ENCODE results near the gene LRP2BP.
"Not testable (repeated sequence)": the region's sequence is repeated elsewhere in the genome, so short reads cannot be mapped to it uniquely, and the experiment has no call there.

The LRP2BP gene

DNA sequence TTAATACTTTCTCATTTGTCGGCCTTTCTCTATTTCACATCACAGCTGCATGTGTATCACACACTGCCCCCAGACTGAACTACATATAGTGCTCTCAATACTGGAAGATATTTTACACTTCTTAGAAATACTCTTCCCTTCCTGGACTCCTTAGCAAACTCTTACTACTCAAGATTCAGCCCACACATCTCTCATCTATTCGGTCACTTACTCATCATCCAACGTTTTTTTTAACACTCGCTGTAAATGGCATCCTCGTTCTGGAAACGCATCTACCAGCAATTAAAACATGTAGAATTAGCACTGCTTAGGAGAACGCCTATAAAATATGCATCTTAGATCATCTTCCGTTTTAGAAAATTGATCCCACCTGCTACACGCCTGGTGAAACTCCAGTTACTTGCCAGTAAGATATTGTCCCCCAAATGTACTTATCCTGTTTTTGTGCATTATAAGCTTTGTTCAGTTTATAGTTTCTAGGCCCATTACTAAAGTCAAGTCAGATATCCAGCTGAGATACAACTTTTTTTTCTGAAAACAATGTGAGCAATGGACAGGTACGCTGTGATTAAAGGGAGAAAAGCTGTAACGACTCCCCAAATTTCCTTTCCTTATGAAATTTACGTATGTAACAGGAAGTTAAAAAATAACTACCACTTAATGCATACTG lies 1.0 kb downstream of the LRP2BP start:
- no peak for DNase-seq

DNA sequence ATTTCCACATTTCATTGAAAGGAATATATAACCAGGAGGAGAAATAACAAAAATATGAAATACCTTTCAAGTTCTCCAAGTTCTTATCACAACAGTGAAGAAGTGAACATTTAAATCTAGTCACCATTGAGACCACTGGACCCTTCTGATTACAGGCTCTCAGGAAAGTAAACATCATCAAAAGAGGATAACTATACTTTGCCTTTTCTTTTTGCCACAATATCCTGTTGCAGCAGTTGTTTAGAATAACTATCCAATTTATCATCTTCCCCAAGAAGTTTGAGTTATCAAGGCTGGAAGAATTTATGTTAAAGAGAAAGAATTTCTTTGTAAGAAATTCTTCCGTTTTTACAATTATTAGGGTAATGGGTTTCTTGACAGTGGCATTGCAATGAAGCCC lies 3.6 kb downstream of the LRP2BP start:
- DNase-seq = no peak

DNA sequence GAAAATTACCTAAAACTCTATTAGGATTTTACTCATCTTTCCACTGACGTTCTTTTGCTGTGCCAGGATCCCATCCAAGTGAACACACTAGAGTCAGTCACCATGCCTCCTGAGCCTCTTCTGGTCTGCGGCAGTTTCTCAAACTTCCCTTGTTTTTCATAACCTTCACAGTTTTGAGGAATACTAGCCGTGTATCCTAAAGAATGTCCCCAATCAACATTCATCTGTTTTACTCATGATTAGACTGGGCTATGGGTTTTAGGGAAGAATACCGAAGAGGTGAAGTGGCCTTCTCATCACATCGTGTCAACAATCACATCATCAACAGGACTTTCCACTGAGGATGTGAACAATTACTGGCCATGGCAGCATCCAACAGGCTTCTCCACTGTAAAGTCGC lies 4.8 kb downstream of the LRP2BP start:
- DNase-seq = no peak

DNA sequence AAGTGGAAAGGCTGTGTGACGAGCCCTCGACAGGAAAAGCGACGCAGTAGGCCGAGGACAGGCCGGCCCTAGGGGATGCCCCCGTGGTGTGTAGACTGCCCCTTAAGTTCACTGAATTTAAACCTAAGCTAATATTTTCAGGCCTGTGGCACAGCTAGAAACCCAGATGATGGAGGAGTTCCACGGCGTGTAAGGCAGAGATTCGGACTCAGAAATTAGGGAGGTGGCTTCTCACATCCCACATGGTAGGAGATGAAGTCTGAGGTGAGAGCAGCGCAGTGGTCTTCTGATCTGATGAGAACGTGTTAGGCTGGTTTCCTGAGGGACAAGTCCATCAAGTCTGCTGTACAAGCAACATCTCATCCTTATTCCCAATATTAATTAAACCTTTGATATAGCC lies 7.8 kb downstream of the LRP2BP start:
- DNase-seq = no peak

DNA sequence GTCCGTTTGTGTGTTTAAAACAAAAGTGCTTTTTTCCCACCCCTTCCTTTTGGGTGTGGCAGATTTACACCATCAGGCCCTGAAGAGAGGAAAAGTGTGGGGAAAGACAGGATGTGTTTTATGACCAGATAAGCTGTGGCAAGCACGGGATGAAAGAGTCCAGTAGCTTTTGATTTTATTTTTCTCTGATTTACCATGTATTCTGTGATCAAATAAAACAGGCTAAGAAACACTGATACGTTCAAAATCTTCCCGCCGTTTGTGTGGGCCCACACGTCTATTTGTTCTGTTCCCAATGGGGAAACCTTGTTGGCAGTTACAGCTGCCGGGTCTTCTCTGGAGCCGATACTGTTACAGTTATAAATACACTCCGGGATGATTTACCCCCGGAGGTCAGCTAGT lies 10.8 kb downstream of the LRP2BP start:
- DNase-seq = no peak

DNA sequence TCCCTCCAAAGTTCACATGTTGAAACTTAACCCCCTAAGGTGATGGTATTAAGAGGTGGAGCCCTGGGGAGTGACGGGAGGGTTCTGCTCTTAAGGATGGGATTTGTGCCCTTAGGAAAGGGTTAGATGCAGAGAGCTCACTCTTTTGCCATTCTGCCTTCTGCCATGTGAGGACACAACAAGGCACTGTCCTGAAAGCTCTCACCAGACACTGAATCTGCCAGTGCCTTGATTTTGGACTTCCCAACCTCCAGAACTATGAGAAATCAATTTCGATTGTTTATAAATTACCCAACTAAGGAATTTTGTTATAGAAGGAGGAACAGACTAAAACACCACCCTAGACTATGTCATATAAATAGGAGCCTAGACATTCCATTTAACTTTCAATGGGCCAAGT lies 11.7 kb downstream of the LRP2BP start:
- DNase-seq = no peak

DNA sequence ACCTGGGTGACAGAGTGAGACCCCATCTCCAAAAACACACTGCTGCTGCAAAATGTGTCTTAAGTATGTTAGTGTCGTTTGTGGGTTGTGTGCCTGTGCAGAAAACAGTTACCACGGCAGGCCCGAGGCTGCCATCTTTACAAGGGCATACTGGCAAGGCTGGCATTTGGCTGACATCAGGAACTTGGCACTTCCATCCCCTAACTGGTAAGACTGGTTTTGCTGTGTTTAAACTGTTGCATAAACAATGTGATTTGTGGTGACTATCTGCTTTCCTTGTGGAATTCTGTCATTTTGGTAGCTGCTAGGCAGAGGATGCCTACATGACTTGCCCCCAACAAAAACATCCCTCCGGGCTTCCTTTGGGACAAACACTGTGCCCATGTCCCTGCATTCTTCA lies 12.3 kb downstream of the LRP2BP start:
- no peak for DNase-seq

DNA sequence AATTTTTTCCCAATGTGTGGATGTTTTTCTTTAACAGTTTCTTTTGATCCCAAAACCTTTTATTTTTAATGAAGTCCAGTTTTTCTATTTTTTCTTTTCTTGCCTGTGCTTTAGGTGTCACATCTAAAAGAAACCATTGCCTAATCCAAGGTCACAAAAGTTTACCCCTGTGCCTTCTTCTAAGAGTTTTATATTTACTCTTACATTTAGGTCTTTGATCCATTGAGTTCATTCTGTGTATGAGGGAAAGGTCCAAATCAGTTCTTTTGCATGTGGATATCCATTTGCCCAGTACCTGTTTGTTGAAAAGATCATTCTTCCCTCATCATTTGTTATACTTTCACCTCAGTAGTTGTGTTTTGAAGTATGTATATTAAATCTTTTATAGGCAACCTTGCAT lies 13.0 kb downstream of the LRP2BP start:
- DNase-seq = no peak

DNA sequence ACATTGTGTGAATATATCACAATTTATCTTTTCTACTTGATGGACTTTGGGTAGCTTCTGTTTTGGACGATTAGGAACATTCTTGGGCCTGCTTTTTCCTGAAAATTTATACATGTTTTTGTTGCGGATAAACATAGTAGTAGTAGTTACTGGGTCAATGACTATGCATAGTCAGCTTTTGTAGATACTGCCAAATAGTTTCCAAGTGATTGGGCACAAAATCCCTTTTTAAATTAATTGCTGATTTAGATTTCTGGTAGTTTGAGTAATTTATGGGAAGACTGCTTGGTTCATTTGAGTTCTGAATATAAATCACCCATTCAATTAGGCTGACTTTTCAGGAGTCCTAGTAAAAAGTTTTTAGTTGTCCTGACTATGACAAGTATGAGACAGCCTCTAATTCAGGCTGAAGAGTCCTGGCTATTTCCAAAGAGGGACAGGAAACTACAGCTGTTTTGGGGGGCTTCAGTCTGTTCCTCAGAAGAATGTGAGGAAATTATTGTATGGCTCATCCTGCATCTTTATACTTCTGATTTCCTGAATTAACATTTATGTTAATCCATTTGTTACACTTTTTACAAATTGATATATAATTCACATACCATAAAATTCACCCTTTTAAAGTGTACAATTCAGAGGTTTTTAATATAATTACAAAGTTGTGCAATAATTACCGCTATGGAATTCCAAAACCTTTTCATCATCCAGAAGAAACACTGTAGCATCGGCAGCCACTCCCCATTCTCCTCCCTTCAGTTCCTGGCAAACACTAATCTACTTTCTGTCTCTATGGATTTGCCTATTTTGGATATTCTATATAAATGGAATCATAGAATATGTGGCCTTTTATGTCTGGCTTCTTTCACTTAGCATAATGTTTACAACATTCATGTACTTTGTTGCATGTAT lies 14.2 kb downstream of the LRP2BP start:
- DNase-seq = no peak

DNA sequence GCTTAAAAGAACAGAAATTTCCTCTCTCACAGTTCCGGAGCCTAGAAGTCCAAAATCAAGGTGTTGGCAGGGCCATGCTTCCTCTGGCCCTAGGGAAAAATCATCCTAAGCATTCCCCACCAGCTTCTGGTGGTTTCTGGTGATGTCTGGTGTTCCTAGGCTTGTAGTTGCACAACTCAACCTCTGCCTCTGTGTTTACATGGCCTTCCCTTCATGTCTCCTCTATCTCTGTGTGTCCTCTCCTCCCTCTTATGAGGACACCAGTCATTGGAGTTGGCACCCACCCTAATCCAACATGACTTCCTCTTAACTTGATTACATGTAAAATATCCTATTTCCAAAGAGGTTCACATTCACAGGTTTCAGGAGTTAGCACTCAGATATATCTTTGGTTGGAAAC lies 15.4 kb downstream of the LRP2BP start:
- DNase-seq = no peak

DNA sequence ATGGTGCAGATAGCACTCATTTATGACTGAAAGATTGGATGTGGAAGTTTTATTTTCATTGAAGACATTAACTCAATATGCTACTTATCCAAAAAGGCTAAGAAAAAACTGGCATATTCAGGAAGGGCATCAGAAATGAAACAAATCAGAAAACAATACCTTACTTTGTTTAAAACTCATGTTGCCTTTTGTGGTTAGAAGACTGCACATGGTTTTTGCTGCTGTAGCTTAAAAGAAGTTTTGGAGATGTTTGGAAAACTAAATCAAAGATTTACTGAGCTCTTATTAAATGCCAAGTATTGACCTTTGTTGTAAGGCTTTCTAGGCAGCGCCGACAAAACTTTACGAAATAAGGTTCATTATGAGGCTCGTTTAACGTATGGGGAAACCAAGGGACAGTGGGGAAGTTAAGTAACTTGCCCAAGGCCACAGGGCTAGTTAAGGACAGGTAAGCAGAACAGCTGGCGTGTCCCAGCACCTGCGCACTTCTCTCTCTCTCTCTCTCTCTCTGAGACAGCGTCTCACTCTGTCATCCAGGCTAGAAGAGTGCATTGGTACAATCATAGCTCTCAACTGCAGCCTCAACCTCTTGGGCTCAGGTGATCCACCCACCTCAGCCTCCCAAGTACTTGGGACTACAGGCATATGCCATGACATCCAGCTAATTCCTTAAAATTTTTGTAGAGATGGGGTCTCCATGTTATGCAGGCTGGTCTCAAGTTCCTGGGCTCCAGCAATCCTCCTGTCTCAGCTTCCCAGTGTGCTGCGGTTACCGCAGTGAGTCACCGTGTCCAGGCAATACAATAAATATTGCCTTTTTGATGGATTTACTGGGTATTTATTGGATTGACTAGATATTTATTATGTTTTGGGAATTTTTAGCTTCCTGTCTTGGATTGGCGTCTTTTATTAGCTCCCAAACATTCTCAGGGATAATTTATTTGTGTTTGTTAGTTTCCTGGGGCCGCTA lies 16.1 kb downstream of the LRP2BP start:
- DNase-seq = no peak

DNA sequence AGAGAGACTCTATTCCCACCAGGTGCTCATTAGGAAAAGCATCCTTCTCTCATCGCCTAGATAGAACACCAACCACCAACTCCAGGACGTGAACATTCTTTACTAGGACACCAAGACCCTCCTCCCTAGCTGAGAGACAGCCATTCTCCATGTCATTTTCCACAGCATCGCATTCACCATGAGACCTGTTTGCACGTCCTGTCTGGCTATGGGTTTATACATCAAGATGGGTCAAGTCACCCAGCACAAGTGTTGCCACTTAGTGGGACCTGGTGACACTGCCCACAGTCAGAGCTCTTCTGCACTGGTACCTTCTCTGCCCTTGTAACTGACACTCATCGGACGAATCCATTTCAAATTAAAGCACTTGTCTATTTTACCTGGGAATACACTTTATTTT lies 17.5 kb downstream of the LRP2BP start:
- DNase-seq = no peak

DNA sequence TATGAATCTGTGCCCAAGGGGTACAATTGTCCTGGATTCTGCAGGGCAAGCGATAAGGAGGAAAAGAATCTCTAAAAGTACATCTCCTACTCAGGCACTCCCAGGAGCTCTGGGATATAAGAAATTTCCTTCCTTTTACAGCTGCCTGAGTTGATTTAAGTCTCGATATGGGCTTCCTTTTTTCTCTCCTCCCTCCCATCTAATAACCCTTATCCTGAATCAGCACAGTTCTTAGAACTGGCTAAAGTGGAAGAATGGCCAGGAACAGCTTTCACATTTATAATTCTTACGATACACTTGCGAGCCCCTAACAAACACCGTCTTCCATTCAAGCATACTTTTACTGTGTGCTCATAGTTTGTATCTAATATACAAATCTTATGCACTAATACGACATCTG lies 21.2 kb downstream of the LRP2BP start:
- DNase-seq = no peak

DNA sequence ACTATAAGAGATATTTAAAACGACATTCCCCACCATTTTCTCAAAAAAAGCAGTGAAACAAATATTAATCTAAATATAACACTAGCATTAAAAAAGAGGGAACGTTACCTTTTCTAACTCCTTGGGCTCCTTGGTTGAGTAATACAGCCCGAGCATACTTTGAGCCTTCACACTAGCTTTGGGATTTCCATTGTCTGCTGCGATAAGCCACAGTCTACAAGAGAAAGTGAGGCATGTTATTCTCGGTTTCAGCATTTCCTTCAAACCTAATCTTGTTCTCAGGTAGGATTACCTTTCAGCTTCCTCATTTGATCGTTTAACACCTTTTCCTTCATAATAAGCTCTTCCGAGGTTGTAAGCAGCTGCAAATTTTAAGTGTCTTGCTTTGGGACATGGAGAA lies 21.7 kb downstream of the LRP2BP start:
- DNase-seq = no peak

DNA sequence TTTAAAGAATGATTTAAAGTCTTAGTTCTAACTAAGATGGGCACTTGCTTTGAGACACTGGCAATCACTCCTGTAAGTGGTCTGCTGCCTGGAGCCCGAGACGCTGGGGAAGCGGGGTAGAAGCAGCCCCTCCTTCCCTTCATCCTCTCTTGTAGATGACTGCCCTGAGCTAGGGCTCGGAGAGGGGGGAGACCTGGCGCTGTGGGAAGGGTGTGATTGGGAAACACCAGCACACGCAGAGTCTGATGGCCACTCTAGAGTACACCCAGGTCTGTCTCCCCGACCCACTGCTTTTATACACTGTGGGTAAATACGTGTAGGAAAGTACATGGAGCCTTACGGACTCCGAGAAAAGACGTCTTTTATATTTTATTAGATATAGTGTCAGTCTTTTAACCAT lies 24.0 kb downstream of the LRP2BP start:
- DNase-seq = no peak

DNA sequence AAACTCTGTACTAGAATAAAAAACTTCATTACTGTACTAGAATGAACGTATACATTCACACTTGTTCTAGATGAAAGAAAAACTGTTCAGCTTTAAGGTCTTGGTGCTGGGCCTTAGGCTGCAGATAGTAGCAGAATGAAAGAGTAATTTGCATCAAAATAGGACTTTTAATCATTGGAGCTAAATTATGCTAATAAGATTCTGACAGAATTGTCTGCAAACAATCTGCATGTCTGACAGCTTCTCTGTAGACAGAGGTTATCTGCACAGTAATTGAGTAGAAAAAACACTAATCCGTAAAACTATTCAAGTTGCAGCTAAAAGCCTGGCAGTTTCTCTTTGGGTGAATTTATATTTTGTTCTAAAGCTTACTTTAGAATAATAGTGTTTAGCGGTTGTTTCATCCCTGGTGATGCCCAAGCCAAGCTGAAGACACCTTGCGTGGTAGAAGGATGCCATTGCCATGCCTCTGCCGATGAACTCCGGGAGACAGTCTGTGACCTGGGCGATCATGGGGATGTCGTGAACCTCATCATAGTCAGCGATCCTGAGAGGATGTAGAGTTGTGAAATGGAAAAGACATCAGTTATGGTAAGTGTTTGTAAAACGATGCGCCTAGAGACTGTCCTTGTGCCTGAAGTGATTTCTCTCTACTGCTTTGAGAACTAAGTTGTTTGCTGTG lies 25.3 kb downstream of the LRP2BP start:
- no peak for DNase-seq

DNA sequence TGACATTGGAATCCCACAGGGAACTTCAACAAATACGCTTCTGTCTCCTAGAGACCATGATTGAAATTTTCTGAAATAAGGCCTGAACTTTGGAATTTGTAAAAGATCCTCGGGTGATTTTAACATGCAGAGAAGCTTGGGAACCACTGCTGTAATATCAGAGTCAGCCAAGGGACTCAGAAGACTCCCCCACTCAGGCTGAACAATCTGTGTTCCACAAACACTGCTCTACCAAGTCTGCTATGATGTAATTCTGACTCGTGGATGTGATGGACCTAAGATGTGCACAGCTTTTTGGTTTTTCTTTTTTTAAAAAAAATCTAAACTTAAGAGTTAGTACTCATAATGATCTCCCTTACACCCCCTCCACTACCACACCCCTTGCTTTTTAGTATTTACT lies 26.0 kb downstream of the LRP2BP start:
- DNase-seq = no peak

DNA sequence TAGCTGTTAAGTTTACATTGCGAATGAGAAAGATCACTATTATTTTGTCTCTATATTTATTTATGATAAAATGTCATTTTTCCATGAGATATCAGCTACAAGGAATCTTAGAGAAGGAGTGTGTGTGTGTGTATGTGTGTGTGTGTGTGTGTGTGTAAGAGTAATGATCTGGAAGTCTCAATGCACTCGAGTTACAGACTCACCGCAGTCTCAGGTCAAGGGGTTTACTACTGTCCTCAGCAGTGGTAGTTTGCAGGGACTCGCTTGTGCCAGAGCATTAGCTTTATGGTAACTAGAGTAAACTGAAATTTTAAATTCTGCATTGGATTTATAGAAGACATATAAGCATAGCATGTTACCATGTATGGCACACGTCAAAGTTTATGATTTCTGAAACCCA lies 30.8 kb downstream of the LRP2BP start:
- DNase-seq = no peak

DNA sequence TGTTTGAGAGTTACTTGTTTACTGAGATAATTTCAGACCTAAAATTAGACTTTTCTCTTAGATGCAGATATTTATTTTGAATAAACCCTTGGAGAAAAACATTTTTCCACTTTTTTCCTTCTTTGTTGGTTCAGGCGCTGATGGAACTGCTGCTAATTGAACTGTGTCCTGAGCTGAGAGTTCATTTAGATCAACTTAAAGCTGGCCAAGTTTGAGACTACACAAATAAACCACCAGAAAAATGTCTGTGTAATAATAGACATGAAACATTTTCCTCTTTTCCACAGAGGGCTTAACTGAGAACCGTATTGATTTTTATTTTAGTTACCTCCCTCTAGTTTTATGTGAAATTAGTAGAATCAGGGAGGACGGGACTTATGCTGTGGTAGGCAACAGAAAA lies 32.5 kb downstream of the LRP2BP start:
- DNase-seq = no peak

DNA sequence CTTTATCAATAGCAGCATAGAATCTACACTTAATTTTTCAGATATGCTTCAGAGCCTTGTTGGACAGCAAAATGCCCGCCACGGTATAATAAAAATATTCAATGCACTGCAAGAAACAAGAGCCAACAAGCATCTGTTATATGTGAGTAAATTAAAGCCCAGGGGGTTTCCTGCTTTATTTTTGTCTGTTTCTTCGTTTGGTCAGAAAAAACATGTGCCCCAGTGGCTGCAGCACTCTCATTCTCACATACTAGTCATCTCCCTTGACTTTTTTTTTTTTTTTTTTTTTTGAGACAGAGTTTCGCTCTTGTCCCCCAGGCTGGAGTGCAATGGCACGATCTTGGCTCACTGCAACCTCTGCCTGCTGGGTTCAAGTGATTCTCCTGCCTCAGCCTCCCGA lies 33.2 kb downstream of the LRP2BP start:
- DNase-seq = not testable (repeated sequence)

DNA sequence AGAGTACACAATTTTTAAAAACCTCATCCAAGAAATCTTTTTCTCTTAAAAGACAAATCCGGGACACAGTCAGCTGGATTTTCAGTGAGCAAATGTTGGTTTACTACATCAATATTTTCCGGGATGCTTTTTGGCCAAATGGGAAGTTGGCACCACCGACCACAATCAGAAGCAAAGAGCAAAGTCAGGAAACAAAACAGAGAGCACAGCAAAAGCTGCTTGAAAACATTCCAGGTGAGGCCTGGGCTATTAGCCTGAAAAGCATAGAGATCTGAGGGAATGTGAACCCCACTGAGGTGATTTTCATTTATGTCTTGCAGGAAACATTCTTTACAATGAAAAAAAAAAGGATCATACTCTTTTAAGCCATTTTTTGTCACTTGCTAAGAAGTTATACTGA lies 33.9 kb downstream of the LRP2BP start:
- DNase-seq = no peak

DNA sequence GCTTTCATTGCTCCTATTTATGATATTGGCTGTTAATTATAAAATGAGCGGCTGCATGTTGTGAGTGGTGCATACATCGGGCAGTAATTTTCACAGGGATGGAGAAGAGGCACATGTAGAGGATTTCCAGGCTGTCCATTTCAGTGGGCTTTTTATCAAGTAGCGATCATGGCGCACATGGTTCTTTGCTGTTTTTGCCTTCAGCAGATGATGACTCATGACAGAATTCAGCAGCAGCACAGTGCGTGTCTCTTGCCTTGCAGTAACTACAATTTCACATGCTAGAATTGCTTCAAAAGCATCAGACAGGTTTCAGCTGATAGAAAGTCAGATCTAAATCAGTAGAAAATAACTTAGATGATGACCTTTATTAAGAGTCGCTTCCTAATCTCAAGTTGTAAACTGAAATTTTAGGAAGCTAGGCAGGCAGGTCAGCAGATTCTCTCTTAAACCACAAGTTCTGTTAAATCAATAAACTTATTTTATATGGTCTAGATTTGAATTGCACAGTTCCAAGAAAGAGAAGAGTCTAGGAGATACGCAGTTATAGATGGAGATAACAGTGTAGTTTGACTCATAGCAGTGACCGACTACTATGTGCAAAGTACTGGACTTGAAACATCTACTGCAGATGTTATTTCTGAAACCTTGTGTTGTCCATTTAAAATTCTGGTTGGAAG lies 35.8 kb downstream of the LRP2BP start:
- no peak for DNase-seq

All from NCI-H146 (cell line).